H9 (cell line): ENCODE measurements around the gene TTC9. TPM values are rescaled to one million over a fixed set of nuclear protein-coding genes. Genes with fewer than 3 reads are reported as not detected.

Source experiments
- DNase-seq: peaks from one replicate; pipeline ENCODE4 v3.0.0-alpha.2; 2017
- H2AFZ ChIP-seq: one replicate; pipeline ENCODE4 v1.6.1; 2013; ENCODE audit warnings: mild to moderate bottlenecking, low read length, control low read depth, moderate library complexity
- H2AK5ac ChIP-seq: 2 replicates; pipeline ENCODE4 v1.6.1; 2013; ENCODE audit warnings: low read length, control low read depth, mixed read lengths; ENCODE audit not compliant: insufficient read length
- H2BK120ac ChIP-seq: one replicate; pipeline ENCODE4 v1.6.1; 2013; ENCODE audit warnings: low read depth, mild to moderate bottlenecking, low read length, control low read depth, inconsistent platforms; ENCODE audit not compliant: poor library complexity, severe bottlenecking
- H2BK12ac ChIP-seq: 2 replicates; pipeline ENCODE4 v1.6.1; 2013; ENCODE audit warnings: low read length, control low read depth, mixed read lengths, low read depth; ENCODE audit not compliant: insufficient read length
- H2BK15ac ChIP-seq: 2 replicates; pipeline ENCODE4 v1.6.1; 2013; ENCODE audit warnings: low read depth, low read length, control low read depth
- H2BK20ac ChIP-seq: one replicate; pipeline ENCODE4 v1.6.1; 2013; ENCODE audit warnings: low read depth, mild to moderate bottlenecking, low read length, control low read depth, inconsistent platforms; ENCODE audit not compliant: poor library complexity, severe bottlenecking
- H2BK5ac ChIP-seq: 2 replicates; pipeline ENCODE4 v1.6.1; 2013; ENCODE audit warnings: low read length, control low read depth, mixed read lengths; ENCODE audit not compliant: insufficient read length
- H3K14ac ChIP-seq: 2 replicates; pipeline ENCODE4 v1.6.1; 2013; ENCODE audit warnings: low read length, control low read depth; ENCODE audit not compliant: insufficient read depth
- H3K18ac ChIP-seq: 2 replicates; pipeline ENCODE4 v1.6.1; 2013; ENCODE audit warnings: low read depth, mild to moderate bottlenecking, mixed read lengths, low read length, control low read depth; ENCODE audit not compliant: insufficient read length
- H3K23ac ChIP-seq: 2 replicates; pipeline ENCODE4 v1.6.1; 2013; ENCODE audit warnings: low read length, control low read depth, mixed read lengths, low read depth; ENCODE audit not compliant: insufficient read length
- H3K23me2 ChIP-seq: 2 replicates; pipeline ENCODE4 v1.6.1; 2013; ENCODE audit warnings: low read depth, mild to moderate bottlenecking, mixed read lengths, low read length, control low read depth; ENCODE audit not compliant: insufficient read length, poor library complexity, severe bottlenecking
- H3K27ac ChIP-seq: 2 replicates; pipeline ENCODE4 v1.5.1; 2013; ENCODE audit warnings: low read length, control low read depth, mixed read lengths, low read depth; ENCODE audit not compliant: insufficient read length
- H3K27me3 ChIP-seq: 2 replicates; pipeline ENCODE4 v1.6.1; 2013; ENCODE audit warnings: low read length, control low read depth, inconsistent platforms; ENCODE audit not compliant: insufficient read depth
- H3K4ac ChIP-seq: 2 replicates; pipeline ENCODE4 v1.6.1; 2013; ENCODE audit warnings: low read depth, mild to moderate bottlenecking, control low read depth, inconsistent platforms, low read length, moderate library complexity
- H3K4me1 ChIP-seq: 2 replicates; pipeline ENCODE4 v1.6.1; 2013; ENCODE audit warnings: low read length, control low read depth, inconsistent platforms; ENCODE audit not compliant: insufficient read depth
- H3K4me2 ChIP-seq: 2 replicates; pipeline ENCODE4 v1.6.1; 2013; ENCODE audit warnings: low read length, control low read depth, mixed read lengths; ENCODE audit not compliant: insufficient read length, insufficient read depth
- H3K56ac ChIP-seq: 2 replicates; pipeline ENCODE4 v1.6.1; 2013; ENCODE audit warnings: low read depth, mild to moderate bottlenecking, mixed read lengths, low read length, control low read depth; ENCODE audit not compliant: insufficient read length
- H3K79me1 ChIP-seq: 2 replicates; pipeline ENCODE4 v1.6.1; 2013; ENCODE audit warnings: low read depth, mild to moderate bottlenecking, moderate library complexity, low read length, control low read depth, inconsistent platforms; ENCODE audit not compliant: insufficient read depth, poor library complexity, severe bottlenecking
- H3K79me2 ChIP-seq: 2 replicates; pipeline ENCODE4 v1.6.1; 2013; ENCODE audit warnings: low read length, control low read depth, inconsistent platforms; ENCODE audit not compliant: insufficient read depth
- H3K9ac ChIP-seq: 2 replicates; pipeline ENCODE4 v1.6.1; 2013; ENCODE audit warnings: low read length, control low read depth, mixed read lengths; ENCODE audit not compliant: insufficient read length; ENCODE audit errors: extremely low read depth
- H3K9me3 ChIP-seq: one replicate; pipeline ENCODE4 v1.6.1; 2013; ENCODE audit warnings: low read depth, low read length, inconsistent platforms; ENCODE audit not compliant: control insufficient read depth
- H3T11ph ChIP-seq: one replicate; pipeline ENCODE4 v1.6.1; 2013; ENCODE audit warnings: mild to moderate bottlenecking, low read length, control low read depth, inconsistent platforms
- H4K20me1 ChIP-seq: one replicate; pipeline ENCODE4 v1.6.1; 2013; ENCODE audit not compliant: control insufficient read depth, insufficient read length, insufficient read depth
- H4K5ac ChIP-seq: 2 replicates; pipeline ENCODE4 v1.6.1; 2013; ENCODE audit warnings: low read depth, mild to moderate bottlenecking, mixed read lengths, low read length, control low read depth; ENCODE audit not compliant: insufficient read length
- H4K8ac ChIP-seq: replicated peaks from 2 replicates; pipeline ENCODE4 v1.6.1; 2013; ENCODE audit warnings: low read length, control low read depth, mixed read lengths, low read depth; ENCODE audit not compliant: insufficient read length
- H4K91ac ChIP-seq: 2 replicates; pipeline ENCODE4 v1.6.1; 2013; ENCODE audit warnings: low read depth, mild to moderate bottlenecking, moderate library complexity, mixed read lengths, low read length, control low read depth; ENCODE audit not compliant: insufficient read length
- H3K27ac Mint-ChIP-seq, 3 experiments: 2 replicates in 2 of 3; 3 replicates in 1 of 3; pipeline ENCODE4 v1.8.0; 2020 to 2021; ENCODE audit warnings: mixed read lengths in 3 of 3, mild to moderate bottlenecking in 1 of 3, moderate library complexity in 1 of 3
- H3K27me3 Mint-ChIP-seq: 2 replicates; pipeline ENCODE4 v1.8.0; 2021; ENCODE audit warnings: low read depth, mild to moderate bottlenecking, moderate library complexity, mixed read lengths
- H3K36me3 Mint-ChIP-seq, 3 experiments: 2 replicates in 2 of 3; 3 replicates in 1 of 3; pipeline ENCODE4 v1.8.0; 2020 to 2021; ENCODE audit warnings: low read depth in 3 of 3, mixed read lengths in 3 of 3; ENCODE audit not compliant: insufficient read depth in 1 of 3
- H3K4me1 Mint-ChIP-seq, 2 experiments: 2 replicates each; pipeline ENCODE4 v1.8.0; 2020; ENCODE audit warnings: mixed read lengths in 2 of 2
- H3K4me3 Mint-ChIP-seq, 2 experiments: 2 replicates in 1 of 2; 3 replicates in 1 of 2; pipeline ENCODE4 v1.8.0; 2020 to 2021; ENCODE audit warnings: mild to moderate bottlenecking in 2 of 2, mixed read lengths in 2 of 2, moderate library complexity in 1 of 2
- H3K9me3 Mint-ChIP-seq, 2 experiments: 2 replicates in 1 of 2; 3 replicates in 1 of 2; pipeline ENCODE4 v1.8.0; 2020; ENCODE audit warnings: mild to moderate bottlenecking in 2 of 2, mixed read lengths in 2 of 2, moderate library complexity in 1 of 2
- CTCF ChIP-seq: fragments of 200-600 bp; sonication (generic); conservative IDR thresholded peaks from 3 replicates; pipeline ENCODE4 v1.8.0; 2021; ENCODE audit warnings: antibody characterized with exemption, mild to moderate bottlenecking
- WGBS: extraction: QIAGEN DNeasy Blood & Tissue Kit; methylation state at CpG from one replicate; pipeline ENCODE4 v1.1.7; 2013; ENCODE audit warnings: missing lambda C conversion rate, low lambda C conversion rate, mixed read lengths; ENCODE audit not compliant: insufficient read length; ENCODE audit errors: extremely low coverage; 5-methylcytosine and 5-hydroxymethylcytosine counted together
- total RNA-seq: library from RNA; stranded (reverse); gene quantifications from 2 replicates; pipeline ENCODE4 v1.2.1, GENCODE V29; 2021

Gene TTC9
- total RNA-seq, 1 experiment from 2014 or later: 17.4 TPM

- no peak overlapping the region for H3K4me3 Mint-ChIP-seq
- H2AFZ ChIP-seq: no peak overlapping the region
- peaks cover 62 to 63% of the 10 kb centered on the region in 2 experiments for H3K4me1 Mint-ChIP-seq
Observed at GRCh38 chr14:70711451-70711850, 69.7 kb downstream of the TTC9 start.

More at GRCh38 chr14:70711451-70711850, 69.7 kb downstream of the TTC9 start:
- no peak overlapping the region for H3K18ac ChIP-seq
- TF ChIP-seq CTCF: no peak
- no peak overlapping the region for H2AK5ac ChIP-seq
- Mint-ChIP-seq H3K27ac (no peak overlapping the region), H3K36me3 (peaks cover 0 to 5% (median 2%) of the 10 kb centered on the region in 3 experiments; a peak in 2 of 7 replicates), H3K9me3 (0 out of 5 replicates have a peak, but pooled peaks cover 0 to 4% of the 10 kb centered on the region in 2 experiments), H3K27me3 (no peaks in the 10 kb centered on the region; the same call in 1 of the 2 replicates)
- no peaks in the 10 kb centered on the region for H3K27me3 ChIP-seq
- H2BK12ac ChIP-seq: no peak overlapping the region
- H3K4me1 ChIP-seq: peaks cover 24% of the 10 kb centered on the region
- H4K8ac ChIP-seq: no peak overlapping the region
- no peak overlapping the region for H3K9ac ChIP-seq
- no peaks in the 10 kb centered on the region for H4K20me1 ChIP-seq
- H3K79me2 ChIP-seq: no peaks in the 10 kb centered on the region
- H3T11ph ChIP-seq: no peak overlapping the region
- H3K56ac ChIP-seq: no peak overlapping the region
- H3K14ac ChIP-seq: no peak overlapping the region
- no peaks in the 10 kb centered on the region for H3K23me2 ChIP-seq
- no CpG with 5 or more reads among the region's 1 CpG for WGBS
- H2BK20ac ChIP-seq: no peak overlapping the region
- H2BK5ac ChIP-seq: no peak overlapping the region
- H3K9me3 ChIP-seq: no peaks in the 10 kb centered on the region
- no peak for DNase-seq
- no peak overlapping the region for H3K23ac ChIP-seq
- H3K4me2 ChIP-seq: no peak overlapping the region
- H4K5ac ChIP-seq: no peak overlapping the region
- H3K27ac ChIP-seq: no peak overlapping the region
- H3K4ac ChIP-seq: no peak overlapping the region
- no peak overlapping the region for H2BK15ac ChIP-seq
- no peak overlapping the region for H2BK120ac ChIP-seq
- H3K79me1 ChIP-seq: no peaks in the 10 kb centered on the region
- H4K91ac ChIP-seq: peak overlapping the region; percentile 6
